Ramos (cell line): Measurements from ENCODE around the gene PPP1R36.

Source experiments
- in situ Hi-C: fragments of 300-500 bp; cut with MboI; formaldehyde crosslinking; loops from one replicate; pipeline ENCODE4 v1.14.3; 2022; ENCODE audit warnings: low sequenced_read_pairs; ENCODE audit not compliant: unreplicated experiment

Gene PPP1R36

DNA sequence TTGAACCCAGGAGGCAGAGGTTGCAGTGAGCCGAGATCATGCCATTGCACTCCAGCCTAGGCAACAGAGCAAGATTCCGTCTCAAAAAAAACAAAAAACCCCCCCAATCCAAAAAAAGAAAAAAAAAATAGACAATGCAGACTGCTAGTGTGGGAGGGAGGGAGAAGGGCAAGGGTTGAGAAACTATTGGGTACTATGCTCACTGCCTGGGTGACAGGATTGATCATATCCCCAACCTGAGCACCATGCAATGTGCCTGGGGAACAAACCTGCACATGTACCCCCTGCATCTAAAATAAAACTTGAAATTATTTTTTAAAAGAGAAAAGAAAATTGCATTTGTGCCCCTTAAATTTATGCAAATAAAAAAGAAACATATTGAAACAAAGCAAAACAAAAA lies 88.9 kb downstream of the PPP1R36 start:
- in situ Hi-C loops: no loop called here
